Endothelial cell of umbilical vein (primary cell): Measurements from ENCODE around the gene EIF3K. TPM values are rescaled to one million over a fixed set of nuclear protein-coding genes. Genes with fewer than 3 reads are reported as not detected.
A peak's percentile ranks its signal among the peaks of the same experiment; 100 is the strongest.

Experiments
- BruUV-seq: library from RNA; stranded (reverse); fragments of 400-500 nt; replicated peaks from 2 replicates; lab custom pipeline; 2021; lab: Mats Ljungman, UMichigan
- CTCF ChIA-PET: fragments of 300-600, 350-600 bp; sonication (Branson Sonifier 250); formaldehyde crosslinking; loops from one replicate; lab custom pipeline; 2021; ENCODE audit warnings: antibody characterized with exemption, inconsistent platforms; lab: Charles Lee
- POLR2A ChIA-PET: fragments of 300-600, 350-600 bp; sonication (Branson Sonifier 250); formaldehyde crosslinking; loops from one replicate; lab custom pipeline; 2021; ENCODE audit warnings: antibody characterized with exemption, inconsistent platforms; lab: Charles Lee
- DNase-seq: peaks from one replicate; pipeline ENCODE4 v3.0.0-alpha.2; 2011; ENCODE audit warnings: low read depth, low spot score
- FAIRE-seq: peaks from 2 replicates; lab custom pipeline; 2011; peaks lifted over from hg19 to GRCh38; lab: Jason Lieb, UNC
- H2AFZ ChIP-seq: 2 replicates; pipeline ENCODE4 v1.6.0; 2012; ENCODE audit warnings: low read depth, low read length, control low read depth, inconsistent platforms
- H3K27ac ChIP-seq: 2 replicates; pipeline ENCODE4 v1.5.1; 2011; ENCODE audit warnings: low read depth, mild to moderate bottlenecking, control low read depth, low read length, moderate library complexity; ENCODE audit not compliant: insufficient read depth
- H3K27me3 ChIP-seq, 2 experiments: 2 replicates each; pipeline versions ENCODE4 v1.6.0 to v1.6.1; 2011; ENCODE audit warnings: low read length in 2 of 2, mixed read lengths in 1 of 2; ENCODE audit not compliant: control insufficient read depth in 2 of 2, insufficient read depth in 2 of 2
- H3K36me3 ChIP-seq, 2 experiments: 2 replicates in 1 of 2; 3 replicates in 1 of 2; pipeline ENCODE4 v1.5.1; 2011; ENCODE audit warnings: low read length in 2 of 2, mild to moderate bottlenecking in 1 of 2, moderate library complexity in 1 of 2; ENCODE audit not compliant: control insufficient read depth in 2 of 2, insufficient read depth in 2 of 2; ENCODE audit errors: extremely low read depth in 1 of 2
- H3K4me1 ChIP-seq: 3 replicates; pipeline ENCODE4 v1.5.1; 2011; ENCODE audit warnings: mild to moderate bottlenecking, low read length; ENCODE audit not compliant: control insufficient read depth, insufficient read depth; ENCODE audit errors: extremely low read depth
- H3K4me2 ChIP-seq: 2 replicates; pipeline ENCODE4 v1.6.1; 2011; ENCODE audit warnings: low read length, control low read depth, mixed read lengths; ENCODE audit not compliant: insufficient read depth
- H3K4me3 ChIP-seq, 3 experiments: fragments of 200-600 bp in 1 of 3; sonication (generic), shearing (Covaris generic) in 1 of 3; replicated peaks in 1 of 3; 2 replicates each; pipeline ENCODE4 v1.5.1; 2011 to 2016; ENCODE audit warnings: control low read depth in 3 of 3, low read length in 3 of 3, mild to moderate bottlenecking in 2 of 3, inconsistent platforms in 1 of 3, low read depth in 1 of 3, moderate library complexity in 1 of 3; ENCODE audit not compliant: insufficient read depth in 1 of 3
- H3K79me2 ChIP-seq: 2 replicates; pipeline ENCODE4 v1.6.0; 2012; ENCODE audit warnings: low read length, inconsistent platforms; ENCODE audit not compliant: control insufficient read depth, insufficient read depth
- H3K9ac ChIP-seq: replicated peaks from 2 replicates; pipeline ENCODE3; 2011; ENCODE audit warnings: low read length, control low read depth; ENCODE audit not compliant: insufficient read depth; ENCODE audit errors: extremely low read depth
- H3K9me1 ChIP-seq: replicated peaks from 3 replicates; pipeline ENCODE4 v1.6.0; 2011; ENCODE audit warnings: mild to moderate bottlenecking, low read length; ENCODE audit not compliant: control insufficient read depth, insufficient read depth; ENCODE audit errors: extremely low read depth
- H3K9me3 ChIP-seq: replicated peaks from 2 replicates; pipeline ENCODE4 v1.5.1; 2012; ENCODE audit warnings: low read length, inconsistent platforms; ENCODE audit not compliant: control insufficient read depth, insufficient read depth
- H4K20me1 ChIP-seq: replicated peaks from 2 replicates; pipeline ENCODE3; 2011; ENCODE audit warnings: mild to moderate bottlenecking, low read length; ENCODE audit not compliant: control insufficient read depth, insufficient read depth; ENCODE audit errors: extremely low read depth
- EZH2 ChIP-seq: IDR thresholded peaks from 2 replicates; pipeline ENCODE4 v1.6.1; 2012; ENCODE audit warnings: borderline replicate concordance, low read depth, mild to moderate bottlenecking, moderate library complexity, low read length, inconsistent platforms; ENCODE audit not compliant: severe bottlenecking
- FOS ChIP-seq: IDR thresholded peaks from 2 replicates; pipeline ENCODE4 v1.6.1; 2011; ENCODE audit warnings: mild to moderate bottlenecking, low read length, moderate library complexity, borderline replicate concordance; ENCODE audit not compliant: insufficient read depth
- GATA2 ChIP-seq: IDR thresholded peaks from 2 replicates; pipeline ENCODE4 v1.7.0; 2011; ENCODE audit warnings: low read depth, mild to moderate bottlenecking, moderate library complexity, mixed read lengths, low read length; ENCODE audit not compliant: insufficient read length, insufficient read depth
- JUN ChIP-seq: IDR thresholded peaks from 2 replicates; pipeline ENCODE4 v1.6.1; 2011; ENCODE audit warnings: borderline replicate concordance, low read depth; ENCODE audit not compliant: insufficient read length, insufficient read depth
- MYC ChIP-seq: IDR thresholded peaks from one replicate; pipeline ENCODE4 v1.6.1; 2011; ENCODE audit warnings: mild to moderate bottlenecking, low read depth, low read length
- POLR2A ChIP-seq: IDR thresholded peaks from 2 replicates; pipeline ENCODE4 v1.6.1; 2012; ENCODE audit warnings: low read depth, mild to moderate bottlenecking, control low read depth, low read length
- POLR2AphosphoS5 ChIP-seq: IDR thresholded peaks from 2 replicates; pipeline ENCODE4 v1.6.1; 2012; ENCODE audit warnings: low read depth, mild to moderate bottlenecking, control low read depth, low read length, moderate library complexity; ENCODE audit not compliant: insufficient read depth
- dilution Hi-C: fragments of 300-500 bp; cut with MboI; formaldehyde crosslinking; loops from one replicate; pipeline ENCODE4 v1.15.0; 2019; ENCODE audit warnings: low sequenced_read_pairs; ENCODE audit not compliant: extremely low pct_ligation_motif_present
- intact Hi-C: fragments of 100-400 bp; cut with micrococcal nuclease; formaldehyde crosslinking; loops from one replicate; pipeline ENCODE4 v1.10.0; 2022
- polyA plus RNA-seq, 4 experiments: library from polyadenylated mRNA; depleted of rRNA in 3 of 4; stranded (reverse) in 3 of 4; unstranded in 1 of 4; fragments of >200 nt; gene quantifications; 2 replicates each; pipeline versions ENCODE4 v1.2.1 to v1.2.3, GENCODE V29; 2011 to 2012; ENCODE audit warnings: missing spikeins in 1 of 4
- total RNA-seq: library from RNA; stranded (reverse); gene quantifications from 2 replicates; pipeline ENCODE4 v1.2.3, GENCODE V29; 2021
- TF ChIP-seq, protein P1 (sequence below), 2 donors: IDR thresholded peaks; 1 replicate in 1 of 2; 2 replicates in 1 of 2; pipeline ENCODE4 v1.5.1; 2011; ENCODE audit warnings: low read length in 2 of 2, mild to moderate bottlenecking in 2 of 2, moderate library complexity in 2 of 2, control low read depth in 1 of 2, inconsistent platforms in 1 of 2, low read depth in 1 of 2; ENCODE audit not compliant: insufficient read depth in 1 of 2; ENCODE audit errors: extremely low read depth in 1 of 2
- TF ChIP-seq, protein P2 (sequence below): IDR thresholded peaks from 2 replicates; pipeline ENCODE4 v1.6.1; 2011; ENCODE audit not compliant: insufficient read depth, insufficient read length

EIF3K gene
- total and polyA plus RNA-seq, 2 donors (not counting 3 experiments of a cell fraction or from before 2014, with no cell fraction given) = 267 to 584 TPM

DNA sequence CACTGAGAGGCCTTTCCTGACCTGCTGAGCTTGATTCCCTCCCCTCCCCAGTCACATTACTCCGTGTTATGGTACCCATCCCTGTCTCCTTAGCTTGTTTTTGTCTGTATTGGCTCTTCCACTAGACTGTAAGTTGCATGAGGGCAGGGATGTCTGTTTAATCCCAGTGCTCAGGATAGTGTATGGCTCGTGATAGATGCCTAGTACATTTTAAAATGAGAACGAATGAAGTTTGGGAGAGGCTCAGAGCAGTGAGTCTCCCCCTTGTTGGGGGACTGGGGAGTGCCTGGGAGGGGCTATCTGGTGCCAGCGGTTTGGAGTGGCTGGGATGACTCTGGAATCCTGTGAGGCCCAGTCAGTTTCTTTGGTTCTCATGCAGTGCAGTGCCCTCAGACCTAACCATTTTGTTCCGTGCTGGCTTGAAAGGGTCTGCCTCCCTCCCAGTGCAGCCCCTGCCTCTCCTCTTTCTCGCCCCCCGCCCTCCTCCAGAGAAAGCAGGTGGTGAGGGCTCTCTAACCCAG is 63.9 kb downstream of the EIF3K start:
- H3K27ac ChIP-seq = peak overlapping the region; percentile 90
- TF ChIP-seq POLR2A = no peak
- no peak for TF ChIP-seq JUN
- no peak for TF ChIP-seq MYC
- no peak for TF ChIP-seq EZH2
- TF ChIP-seq, protein P1, sequence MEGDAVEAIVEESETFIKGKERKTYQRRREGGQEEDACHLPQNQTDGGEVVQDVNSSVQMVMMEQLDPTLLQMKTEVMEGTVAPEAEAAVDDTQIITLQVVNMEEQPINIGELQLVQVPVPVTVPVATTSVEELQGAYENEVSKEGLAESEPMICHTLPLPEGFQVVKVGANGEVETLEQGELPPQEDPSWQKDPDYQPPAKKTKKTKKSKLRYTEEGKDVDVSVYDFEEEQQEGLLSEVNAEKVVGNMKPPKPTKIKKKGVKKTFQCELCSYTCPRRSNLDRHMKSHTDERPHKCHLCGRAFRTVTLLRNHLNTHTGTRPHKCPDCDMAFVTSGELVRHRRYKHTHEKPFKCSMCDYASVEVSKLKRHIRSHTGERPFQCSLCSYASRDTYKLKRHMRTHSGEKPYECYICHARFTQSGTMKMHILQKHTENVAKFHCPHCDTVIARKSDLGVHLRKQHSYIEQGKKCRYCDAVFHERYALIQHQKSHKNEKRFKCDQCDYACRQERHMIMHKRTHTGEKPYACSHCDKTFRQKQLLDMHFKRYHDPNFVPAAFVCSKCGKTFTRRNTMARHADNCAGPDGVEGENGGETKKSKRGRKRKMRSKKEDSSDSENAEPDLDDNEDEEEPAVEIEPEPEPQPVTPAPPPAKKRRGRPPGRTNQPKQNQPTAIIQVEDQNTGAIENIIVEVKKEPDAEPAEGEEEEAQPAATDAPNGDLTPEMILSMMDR (IDR thresholded peaks at IDR 0.05; ENCODE audit: extremely low read depth in 1 of 2, insufficient read depth in 1 of 2, low read depth in 1 of 2, low read length in 2 of 2) = no peak
- no peak for TF ChIP-seq POLR2AphosphoS5
- TF ChIP-seq, protein P2, sequence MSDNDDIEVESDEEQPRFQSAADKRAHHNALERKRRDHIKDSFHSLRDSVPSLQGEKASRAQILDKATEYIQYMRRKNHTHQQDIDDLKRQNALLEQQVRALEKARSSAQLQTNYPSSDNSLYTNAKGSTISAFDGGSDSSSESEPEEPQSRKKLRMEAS = no peak
- no peak for TF ChIP-seq GATA2
- TF ChIP-seq FOS = no peak
- H3K4me1 ChIP-seq = peaks cover 66% of the 10 kb centered on the region
- FAIRE-seq (no peak), DNase-seq (no peak)
- H3K36me3 ChIP-seq = no peaks in the 10 kb centered on the region
- no peak overlapping the region for H3K4me3 ChIP-seq
- H4K20me1 ChIP-seq = no peaks in the 10 kb centered on the region
- H3K79me2 ChIP-seq = peaks cover 85% of the 10 kb centered on the region
- H3K4me2 ChIP-seq = no peak overlapping the region
- no peak overlapping the region for H2AFZ ChIP-seq
- ChIA-PET CTCF (interaction anchor here (0.8 to 2.0 kb wide), 11 partner anchors 12 to 48 kb away, joined by 3 to 10 read pairs (median 4); partner anchors contain the start of gene ACTN4), POLR2A (interaction anchor here (0.6 to 1.3 kb wide), 2 partner anchors 11 to 34 kb away, joined by 3 to 5 read pairs; no protein-coding TSS in a partner anchor)
- H3K9me1 ChIP-seq = no peaks in the 10 kb centered on the region
- dilution Hi-C loops (no loop called here), intact Hi-C loops (loop anchor here (1.0 kb wide), 3 partner anchors 17 to 36 kb away; partner anchors contain the start of gene ACTN4)
- H3K9ac ChIP-seq = peak overlapping the region; percentile 55
- no peaks in the 10 kb centered on the region for H3K27me3 ChIP-seq
- no peaks in the 10 kb centered on the region for H3K9me3 ChIP-seq
- TSS peak; percentile 42 for BruUV-seq
